CD4-positive, alpha-beta T cell treated with Interleukin-6 for 4 hours (primary cell): ENCODE measurements around the gene ZDHHC14.

Source experiments
- DNase-seq: peaks from one replicate; pipeline ENCODE4 v3.0.0-alpha.2; 2020; ENCODE audit warnings: mixed read lengths

ZDHHC14 gene

DNA sequence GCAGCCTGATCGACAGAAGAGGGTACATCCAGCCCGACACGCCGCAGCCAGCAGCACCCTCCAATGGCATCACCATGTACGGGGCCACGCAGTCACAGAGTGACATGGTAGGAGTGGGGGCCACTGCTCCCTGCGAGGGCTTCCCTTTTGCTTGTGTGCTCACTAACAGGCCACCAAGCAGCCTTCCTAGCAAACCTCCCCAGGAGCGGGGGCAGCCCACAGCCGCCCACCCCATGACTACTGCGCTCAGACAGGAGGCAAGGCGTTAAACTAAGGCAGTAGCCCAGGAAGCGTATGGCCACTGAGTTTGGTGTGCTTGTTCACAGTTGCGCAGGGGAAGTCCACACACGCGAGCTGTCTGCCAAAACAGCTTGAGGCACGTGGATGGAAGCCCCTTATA is 272.5 kb downstream of the ZDHHC14 start:
- DNase-seq: no peak

DNA sequence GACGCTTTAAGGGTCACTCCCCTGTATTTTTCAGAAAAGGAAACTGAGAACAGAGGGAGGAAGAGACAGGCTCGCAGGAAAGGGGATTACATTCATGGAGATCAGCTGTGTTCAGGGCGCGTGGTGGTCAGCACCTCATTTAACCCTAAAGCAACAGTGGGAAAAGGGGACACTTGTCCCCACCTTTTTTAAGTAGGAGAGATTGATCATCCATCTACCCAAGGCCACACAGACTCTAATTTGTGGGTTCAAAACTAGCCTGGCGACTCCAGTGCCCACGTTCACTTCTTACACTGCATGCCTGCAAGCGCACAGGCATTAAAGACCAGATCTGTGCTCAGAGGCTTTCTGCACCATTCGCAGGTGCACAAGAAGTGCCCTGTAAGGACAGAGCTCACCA is 274.1 kb downstream of the ZDHHC14 start:
- no peak for DNase-seq

DNA sequence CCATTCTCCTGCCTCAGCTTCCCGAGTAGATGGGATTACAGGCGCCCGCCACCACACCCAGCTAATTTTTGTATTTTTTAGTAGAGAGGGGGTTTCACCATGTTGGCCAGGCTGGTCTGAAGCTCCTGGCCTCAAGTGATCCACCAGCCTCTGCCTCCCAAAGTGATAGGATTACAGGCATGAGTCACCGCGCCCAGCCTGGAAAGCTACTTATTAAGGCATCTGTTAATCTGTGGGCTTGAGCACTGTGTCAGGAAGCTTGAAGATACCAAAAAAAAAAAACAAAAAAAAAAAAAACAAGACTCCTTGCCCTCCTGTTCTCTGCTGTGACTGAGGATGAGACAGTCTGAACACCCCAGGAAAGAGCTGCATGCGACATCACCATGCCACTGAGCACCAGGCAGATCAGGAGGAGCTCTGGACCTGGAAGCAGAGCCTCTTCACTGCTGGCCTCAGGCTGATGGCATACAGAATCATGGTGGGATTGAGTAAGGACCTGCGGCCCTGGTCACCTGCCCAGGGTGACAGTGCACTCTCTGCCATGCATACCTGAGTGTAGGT is 275.5 kb downstream of the ZDHHC14 start:
- no peak for DNase-seq

DNA sequence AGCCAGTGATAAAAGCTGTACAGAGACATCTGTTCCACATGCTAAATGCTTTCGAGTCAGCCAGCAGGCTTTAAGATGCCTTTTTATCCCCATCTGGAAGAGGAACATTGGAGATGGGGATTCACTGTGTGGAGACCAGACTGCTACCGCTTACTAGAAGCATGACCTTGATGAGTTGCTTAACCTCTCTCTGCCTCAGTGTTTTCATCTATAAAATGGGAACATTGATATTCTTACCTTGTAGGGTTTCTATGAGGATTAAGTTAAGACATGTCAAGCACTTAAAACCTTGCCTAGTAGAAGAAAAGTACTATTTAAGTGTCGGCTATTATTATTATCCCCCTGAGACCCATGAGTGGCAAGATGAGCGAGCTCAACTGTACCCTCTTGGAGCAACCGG is 276.8 kb downstream of the ZDHHC14 start:
- no peak for DNase-seq

DNA sequence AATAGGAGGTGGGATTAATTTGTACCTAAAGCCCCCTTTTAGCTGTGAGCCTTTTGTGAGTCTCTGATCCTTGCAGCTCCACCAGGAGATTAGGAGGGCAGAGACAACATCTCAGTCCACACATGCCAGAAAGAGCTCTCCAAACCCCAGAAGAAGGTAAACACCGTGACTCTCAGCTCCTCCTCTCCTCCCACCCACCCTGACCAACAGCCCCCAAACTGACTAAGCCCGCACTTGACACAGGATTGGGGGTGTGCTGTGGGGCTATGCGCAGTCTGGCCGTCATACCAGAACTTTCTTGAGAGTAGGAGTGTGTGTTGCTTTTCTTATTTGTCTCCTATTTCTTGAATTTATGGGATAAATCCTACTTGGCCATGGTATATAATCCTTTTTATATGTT is 277.3 kb downstream of the ZDHHC14 start:
- no peak for DNase-seq

DNA sequence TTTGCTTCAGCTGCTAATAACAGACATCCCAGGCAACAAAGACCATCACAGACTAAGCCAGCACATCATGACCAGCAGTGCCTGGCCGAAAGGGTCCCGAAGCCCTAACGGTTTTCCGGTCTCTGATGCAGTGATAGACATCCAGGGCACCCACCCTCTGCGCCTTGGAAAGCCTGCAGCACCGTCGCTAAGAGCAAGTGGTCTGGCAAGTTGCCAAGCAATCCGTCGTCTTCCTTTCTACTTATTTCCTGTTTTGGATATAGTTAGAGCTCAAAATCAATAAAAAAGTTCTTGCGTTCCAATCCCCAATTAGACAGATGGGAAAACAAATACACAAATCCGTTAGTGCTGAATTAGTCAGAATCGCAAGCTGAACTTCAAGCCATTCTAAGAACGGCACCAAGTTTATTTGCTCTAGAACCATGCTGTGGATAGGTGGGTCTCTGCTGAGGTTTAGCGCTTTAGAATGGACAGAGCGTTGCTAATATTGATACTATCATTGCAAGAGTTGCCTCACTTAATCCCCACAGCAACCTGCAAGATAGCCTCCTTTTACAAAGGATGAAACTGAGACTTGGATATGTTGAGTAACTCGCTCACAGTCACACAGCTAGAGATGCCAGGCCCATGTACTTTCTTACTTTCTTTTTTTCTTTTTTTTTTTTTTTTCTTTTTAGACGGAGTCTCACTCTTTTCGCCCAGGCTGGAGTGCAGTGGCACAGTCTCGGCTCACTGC is 278.7 kb downstream of the ZDHHC14 start:
- DNase-seq: peak; percentile 18

DNA sequence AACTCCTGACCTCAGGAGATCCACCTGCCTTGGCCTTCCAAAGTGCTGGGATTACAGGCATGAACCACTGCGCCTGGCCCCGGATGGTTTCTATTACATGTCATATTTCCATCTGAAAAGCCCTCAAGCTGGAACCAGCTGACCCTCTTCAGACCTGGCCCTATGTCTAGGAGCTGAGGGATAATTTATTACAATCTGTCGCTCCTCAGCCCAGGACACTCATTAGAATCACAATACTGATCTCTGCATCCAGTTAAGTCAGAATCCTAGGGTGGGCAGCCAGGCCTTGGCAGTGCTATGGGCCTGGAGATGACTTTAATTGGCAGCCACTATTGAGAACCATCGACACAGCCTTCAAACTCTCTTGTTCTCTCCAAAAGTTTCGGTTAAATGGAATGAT is 279.4 kb downstream of the ZDHHC14 start:
- no peak for DNase-seq

DNA sequence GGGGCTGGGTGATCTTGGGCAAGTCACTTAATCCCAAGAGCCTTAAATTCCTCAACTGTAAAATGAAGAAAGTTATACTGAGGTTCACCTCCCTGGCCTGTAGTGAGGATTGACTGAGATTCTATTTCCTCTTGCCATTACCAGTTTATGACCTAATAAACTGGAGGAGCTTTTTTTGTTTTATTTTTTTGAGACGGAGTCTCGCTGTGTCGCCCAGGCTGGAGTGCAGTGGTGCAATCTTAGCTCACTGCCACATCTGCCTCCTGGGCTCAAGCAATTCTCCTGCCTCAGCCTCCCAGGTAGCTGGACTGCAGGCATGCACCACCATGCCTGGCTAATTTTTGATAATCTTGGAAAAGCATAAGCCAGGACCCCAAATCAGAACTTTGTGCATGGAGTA is 280.7 kb downstream of the ZDHHC14 start:
- no peak for DNase-seq

DNA sequence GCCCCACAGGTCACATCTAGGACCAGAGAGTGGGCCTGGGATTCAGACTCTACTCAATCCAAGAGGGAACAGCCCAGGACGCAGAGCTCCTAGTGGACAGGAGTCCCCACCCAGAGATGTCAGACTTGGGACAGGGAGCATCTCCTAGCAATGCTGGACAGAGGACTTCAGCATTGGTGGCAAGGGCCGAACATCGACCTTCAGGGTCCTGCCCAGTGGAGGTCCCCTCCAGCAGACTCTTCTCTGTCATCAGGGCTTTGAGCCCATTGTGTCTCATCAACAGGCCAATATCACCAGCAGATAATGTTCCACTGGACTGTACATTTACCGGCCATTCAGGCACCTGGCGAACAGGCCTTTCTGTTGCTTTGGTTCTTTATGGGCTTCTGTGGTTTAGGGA is 282.3 kb downstream of the ZDHHC14 start:
- no peak for DNase-seq

DNA sequence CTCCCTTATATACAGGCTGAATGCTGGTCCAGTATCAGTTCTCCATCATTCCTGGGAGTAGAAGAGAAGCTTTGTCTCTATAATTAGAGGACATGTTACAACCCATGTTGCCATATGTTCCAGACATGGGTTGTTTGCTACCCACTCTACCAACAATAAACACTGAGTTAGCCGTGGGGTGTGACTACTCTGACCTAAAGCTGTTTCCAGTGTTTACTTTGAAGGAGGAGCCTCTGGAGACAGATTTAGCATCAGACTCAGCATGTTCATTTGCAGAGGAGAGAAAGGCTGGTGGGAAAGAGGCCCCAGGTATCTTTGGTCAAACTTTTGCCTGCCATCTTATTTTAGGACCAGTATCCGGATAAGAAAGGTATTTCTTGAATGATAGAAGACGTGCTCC is 284.2 kb downstream of the ZDHHC14 start:
- DNase-seq: no peak

DNA sequence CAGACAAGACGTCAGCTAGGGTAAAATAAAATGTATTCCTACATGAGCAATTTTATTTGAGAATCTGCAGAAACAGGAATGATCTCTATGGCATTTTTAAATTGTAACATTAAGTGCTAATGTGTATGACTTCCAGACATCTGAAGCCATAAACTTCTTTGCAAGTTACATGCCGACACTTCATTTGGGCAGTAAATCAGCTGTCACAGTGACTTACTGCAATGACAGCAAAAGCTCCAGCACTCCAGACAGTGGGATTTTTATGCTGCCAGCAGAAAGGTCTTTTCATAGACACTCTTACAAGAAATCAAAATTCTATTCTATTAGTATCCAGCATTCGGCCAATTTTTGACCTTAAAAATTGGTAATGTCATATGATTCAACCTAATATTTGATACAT is 285.7 kb downstream of the ZDHHC14 start:
- DNase-seq: no peak

DNA sequence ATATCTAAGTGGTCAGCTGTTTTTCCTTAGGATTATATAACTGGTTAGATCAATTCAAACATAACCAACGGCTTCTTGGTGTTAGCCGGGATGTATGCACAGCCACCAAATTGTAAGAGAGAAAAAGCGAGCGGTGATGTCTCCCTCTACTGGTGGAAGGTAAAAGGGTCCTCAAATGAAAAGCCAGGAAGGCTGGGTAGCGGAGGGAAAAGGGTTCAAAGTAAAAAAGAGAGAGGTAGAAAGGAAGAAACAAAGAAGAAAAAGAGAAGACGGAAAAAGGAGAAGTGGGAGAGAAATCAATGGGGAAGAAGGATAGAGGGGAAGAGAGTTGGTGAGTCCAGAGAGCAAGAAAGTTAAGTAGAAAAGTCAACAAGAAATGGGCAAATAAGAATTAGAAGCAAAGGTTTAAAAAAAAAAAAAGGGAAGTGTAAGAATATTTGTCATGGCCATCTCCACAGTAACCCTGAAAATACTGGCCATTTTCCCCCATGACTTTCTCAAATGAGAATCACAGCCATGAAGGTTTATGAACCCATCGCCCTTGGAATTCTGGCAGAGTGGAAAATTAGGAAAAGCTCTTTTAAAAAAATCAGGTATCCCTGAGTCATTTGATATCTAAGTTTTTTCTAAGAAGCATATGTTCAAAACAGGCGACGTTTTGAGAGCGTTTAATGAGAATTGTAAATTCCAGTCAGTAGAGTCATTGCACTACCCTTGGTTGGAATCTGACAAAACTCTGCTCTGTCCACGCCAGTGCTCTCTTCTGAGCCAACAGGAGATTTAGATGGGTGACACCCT is 286.4 kb downstream of the ZDHHC14 start:
- peak; percentile 70 for DNase-seq

DNA sequence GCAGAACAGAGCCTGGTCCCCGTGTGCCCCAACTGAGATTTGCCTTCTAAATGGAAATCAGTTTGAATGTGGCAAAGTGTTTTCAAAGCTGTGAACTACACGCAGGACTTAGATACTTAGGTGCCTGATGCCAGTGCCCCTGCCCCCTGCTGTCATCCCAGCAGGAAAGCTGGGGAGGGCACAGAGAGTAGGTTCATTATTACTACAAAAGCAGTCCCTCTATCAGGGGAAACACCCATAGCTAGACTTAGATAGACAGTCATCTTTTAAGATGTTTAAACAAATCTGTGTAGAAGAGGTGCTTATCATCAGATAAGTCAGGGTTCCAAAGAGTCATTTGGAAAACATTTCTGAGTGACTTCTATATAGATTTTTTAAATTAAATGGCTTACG is 287.0 kb downstream of the ZDHHC14 start:
- DNase-seq: no peak

DNA sequence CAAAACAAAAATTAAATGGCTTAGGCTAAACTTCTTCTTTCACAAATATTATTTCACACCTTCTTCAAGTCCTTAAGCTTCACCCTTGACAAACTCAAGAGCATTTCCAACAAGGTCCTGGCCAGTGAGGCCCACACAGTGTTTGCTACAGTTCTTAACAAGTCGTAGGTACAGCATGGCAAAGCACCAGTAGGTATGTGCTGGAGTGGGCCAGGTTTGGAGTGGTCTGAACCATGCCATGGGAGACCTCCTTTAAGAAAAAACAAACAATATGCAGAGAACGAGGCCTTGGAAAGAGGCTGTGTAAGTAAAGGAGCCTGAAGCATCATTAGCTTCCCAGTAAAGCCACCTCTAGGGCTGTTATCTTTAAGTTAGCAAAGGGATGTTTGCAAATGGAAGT is 287.7 kb downstream of the ZDHHC14 start:
- no peak for DNase-seq

DNA sequence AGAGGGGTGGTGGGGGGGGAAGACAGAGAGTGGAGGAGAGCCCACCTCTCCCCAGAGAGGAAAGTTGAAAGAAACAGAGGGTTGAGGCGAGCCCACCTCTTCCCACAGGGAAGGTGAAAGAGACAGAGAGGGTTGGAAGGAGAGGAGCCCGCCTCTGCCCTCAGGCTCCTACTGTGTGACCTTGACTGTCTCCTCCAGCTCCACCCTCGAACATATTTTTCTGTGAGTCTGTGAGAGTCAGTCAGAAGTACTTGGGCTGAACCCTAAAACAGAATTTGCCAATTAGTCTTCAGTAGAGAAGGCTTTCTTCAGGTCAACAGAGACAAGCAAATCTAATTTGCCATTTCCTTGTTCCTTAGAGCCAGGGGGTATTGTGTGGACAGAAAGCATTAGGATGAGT is 288.3 kb downstream of the ZDHHC14 start:
- DNase-seq: no peak

DNA sequence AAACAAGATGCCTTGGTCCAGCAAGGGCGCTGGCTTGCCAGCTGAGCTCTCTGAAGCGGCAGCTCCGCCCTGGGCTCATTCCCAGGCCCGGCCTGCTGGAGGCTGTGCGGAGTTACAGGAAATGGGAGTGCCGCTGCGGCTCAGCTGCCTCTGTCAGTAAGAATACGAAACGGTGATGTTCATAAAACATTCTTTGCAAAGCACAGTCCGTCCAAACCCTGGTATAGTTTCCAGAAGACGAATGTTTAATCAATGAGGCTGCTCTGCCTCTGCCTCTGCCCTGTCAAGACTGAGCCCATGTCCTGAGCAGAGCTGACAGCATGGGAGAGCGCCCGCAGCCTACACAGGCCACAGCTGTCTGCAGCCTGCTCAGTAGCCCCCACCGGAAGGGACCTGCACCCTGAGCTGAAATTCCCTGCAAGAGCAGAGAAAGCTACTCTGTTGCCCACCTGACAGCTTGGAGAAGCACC is 288.8 kb downstream of the ZDHHC14 start:
- DNase-seq: peak; percentile 43

DNA sequence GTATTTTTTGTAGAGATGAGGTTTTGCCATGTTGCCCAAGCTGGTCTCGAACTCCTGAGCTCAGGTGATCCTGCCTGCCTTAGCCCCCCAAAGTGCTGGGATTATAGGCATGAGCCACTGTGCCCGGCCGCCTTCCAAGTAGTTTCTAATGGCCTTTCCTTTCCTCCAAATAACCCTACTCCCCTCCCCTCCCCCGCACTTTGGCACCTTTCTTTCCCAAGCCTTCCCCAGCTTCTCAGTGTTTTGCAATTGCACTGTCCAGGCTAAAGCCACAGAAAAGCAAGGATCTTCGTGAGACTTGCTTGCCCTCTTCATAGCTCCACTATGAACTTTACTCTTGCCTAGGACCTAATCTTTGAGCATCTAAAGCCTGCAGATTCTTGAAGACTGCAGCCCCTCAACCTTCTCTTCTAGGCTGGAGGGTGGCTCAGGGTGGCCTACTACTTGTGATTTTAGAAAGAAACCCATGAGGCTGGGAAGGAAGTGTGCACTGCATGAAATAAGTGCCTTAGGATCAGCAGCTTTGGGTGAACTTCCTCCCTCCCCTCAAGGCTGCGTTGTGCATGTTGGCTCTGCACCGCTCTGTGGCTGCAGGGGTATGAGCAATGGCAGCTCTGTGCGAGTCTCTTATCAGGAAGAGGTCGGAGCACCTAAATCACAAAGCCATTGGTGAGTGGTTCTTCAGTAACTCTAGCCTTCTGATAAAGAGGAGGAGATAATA is 289.6 kb downstream of the ZDHHC14 start:
- DNase-seq: peak; percentile 27

DNA sequence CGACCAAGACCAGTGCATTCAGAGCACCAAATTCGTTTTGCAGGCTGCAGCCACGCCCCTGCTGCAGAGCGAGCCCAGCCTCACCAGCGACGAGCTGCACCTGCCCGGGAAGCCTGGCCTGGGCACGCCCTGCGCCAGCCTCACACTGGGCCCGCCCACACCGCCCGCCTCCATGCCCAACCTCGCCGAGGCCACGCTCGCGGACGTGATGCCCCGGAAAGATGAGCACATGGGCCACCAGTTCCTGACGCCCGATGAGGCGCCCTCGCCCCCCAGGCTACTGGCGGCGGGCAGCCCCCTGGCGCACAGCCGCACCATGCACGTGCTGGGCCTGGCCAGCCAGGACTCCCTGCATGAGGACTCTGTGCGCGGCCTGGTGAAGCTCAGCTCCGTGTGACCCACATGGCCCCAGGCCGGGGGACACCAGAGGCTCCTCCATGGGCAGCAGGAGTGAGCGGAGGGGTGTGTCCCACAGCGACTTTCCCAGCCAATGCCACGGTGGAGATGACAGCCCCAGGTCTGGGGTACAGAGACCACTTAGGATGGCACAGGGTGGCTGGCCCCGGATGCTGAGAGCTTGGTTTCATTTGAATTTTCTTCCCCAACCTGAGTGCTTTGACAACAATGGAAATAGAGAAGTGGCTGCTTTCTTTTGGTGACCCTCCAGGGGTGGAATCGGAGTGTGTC is 291.9 kb downstream of the ZDHHC14 start:
- no peak for DNase-seq

DNA sequence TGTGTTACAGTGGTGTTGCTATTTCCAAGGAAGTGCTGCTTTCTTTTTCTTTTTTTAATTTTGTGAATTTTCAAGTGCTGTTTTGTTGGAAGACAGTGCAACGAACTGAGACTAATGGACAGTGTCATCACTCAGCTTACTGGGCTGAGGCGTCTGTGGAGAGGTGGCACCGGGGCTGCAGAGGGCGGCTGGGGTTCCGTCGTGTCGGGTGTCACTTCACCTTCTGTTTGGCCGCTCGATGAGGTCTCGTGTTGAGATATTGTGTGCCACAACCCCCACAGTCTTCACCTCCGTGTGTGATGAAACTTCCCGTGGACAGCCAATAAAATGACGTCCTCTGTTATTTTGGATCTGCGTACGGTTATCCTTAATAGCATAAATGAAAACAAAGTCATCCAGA is 292.6 kb downstream of the ZDHHC14 start:
- DNase-seq: no peak

DNA sequence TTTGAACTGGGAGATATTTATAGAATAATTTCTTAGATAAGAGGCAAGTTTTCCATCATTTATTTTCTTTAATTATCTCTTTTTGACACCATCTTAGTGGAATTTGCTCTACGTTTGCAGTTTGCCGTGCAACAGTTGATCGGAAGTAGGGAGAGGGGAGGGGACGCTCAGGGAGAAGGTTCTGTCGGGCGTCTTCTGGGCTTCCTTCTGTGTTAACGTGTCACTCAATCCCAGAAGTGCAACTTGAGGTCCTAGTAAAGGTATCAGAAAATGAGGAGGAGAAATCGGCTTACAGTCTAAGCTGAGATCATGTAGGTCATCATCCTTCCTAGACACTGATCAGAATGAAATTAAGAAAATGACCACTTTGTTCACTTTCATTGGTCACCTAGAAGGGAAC is 293.1 kb downstream of the ZDHHC14 start:
- no peak for DNase-seq

DNA sequence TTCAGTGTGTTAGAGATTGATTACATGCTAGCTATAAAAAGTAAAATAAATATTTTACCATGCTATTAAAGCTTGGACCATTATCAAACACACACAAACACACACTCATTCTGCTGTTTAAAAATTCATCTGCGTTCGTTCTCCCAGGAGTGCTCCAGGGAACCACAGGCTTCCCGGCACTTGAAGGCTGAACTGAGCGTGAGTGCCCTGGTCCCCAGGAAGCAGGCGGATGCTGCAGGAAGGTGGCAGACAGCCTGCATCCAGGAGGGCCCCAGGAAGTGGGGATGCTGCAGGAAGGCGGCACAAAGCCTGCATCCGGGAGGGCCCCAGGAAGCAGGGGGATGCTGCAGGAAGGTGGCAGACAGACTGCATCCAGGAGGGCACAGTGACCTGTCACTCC is 294.8 kb downstream of the ZDHHC14 start:
- DNase-seq: no peak

DNA sequence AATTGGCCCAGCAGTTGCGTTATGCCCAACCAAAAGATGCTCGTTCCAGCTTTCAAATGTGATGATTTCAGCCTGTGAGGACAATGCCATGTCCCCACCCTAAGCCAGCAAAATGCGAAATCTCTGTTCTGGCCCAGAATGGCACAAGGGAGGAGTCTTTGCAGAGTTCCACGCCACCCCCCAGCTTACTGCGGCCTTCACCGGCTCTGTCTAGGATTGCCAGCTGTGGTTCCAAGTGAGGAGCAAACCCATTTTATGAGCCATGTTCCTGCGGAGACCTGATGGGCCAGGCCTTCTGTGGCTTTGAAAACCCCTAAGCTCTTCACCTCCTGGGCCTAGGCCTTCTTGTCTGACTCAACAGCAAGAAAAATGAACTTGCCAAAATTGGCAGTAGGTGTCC is 295.3 kb downstream of the ZDHHC14 start:
- DNase-seq: no peak

DNA sequence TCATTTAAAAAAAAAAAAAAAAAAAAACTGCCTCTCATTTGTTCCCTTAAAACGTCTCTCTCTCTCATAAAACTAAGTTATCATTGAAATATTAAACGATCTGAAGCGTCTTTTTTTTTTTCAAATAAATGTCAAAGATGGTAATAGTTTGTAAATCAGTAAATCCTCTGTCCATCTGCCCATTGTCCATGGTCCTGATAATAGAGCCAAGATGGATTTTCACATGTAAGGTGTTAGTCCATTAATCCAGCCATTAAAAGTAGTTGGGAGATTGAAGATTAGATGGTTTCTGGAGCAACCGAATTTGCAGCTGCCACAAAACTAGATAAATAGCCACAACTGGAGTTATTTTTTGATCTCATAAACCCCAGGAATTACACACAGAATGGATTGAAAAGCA is 296.2 kb downstream of the ZDHHC14 start:
- DNase-seq: no peak
